Vagina (tissue), 2 donors: Measurements from ENCODE around the gene CD320.

Experiments used
- POLR2A ChIP-seq, 2 donors: fragments of 450-650 bp; IDR thresholded peaks; one replicate each; pipeline ENCODE4 v1.6.1; 2017; ENCODE audit warnings: antibody characterized with exemption in 2 of 2, mild to moderate bottlenecking in 2 of 2, moderate library complexity in 2 of 2
- POLR2AphosphoS5 ChIP-seq, 2 donors: sonication (generic); formaldehyde crosslinking; IDR thresholded peaks; one replicate each; pipeline ENCODE4 v1.9.0; 2017; ENCODE audit warnings: antibody characterized with exemption in 2 of 2, mild to moderate bottlenecking in 2 of 2, low read depth in 1 of 2; ENCODE audit not compliant: insufficient read depth in 1 of 2
- TF ChIP-seq, protein P1 (sequence below), 3 experiments: fragments of 450-650 bp in 2 of 3; fragments of 200-600 bp in 1 of 3; sonication (generic) in 1 of 3; IDR thresholded peaks; one replicate each; pipeline ENCODE4 v1.5.1; 2017 to 2019; ENCODE audit warnings: antibody characterized with exemption in 3 of 3, mild to moderate bottlenecking in 2 of 3, moderate library complexity in 2 of 3

DNA sequence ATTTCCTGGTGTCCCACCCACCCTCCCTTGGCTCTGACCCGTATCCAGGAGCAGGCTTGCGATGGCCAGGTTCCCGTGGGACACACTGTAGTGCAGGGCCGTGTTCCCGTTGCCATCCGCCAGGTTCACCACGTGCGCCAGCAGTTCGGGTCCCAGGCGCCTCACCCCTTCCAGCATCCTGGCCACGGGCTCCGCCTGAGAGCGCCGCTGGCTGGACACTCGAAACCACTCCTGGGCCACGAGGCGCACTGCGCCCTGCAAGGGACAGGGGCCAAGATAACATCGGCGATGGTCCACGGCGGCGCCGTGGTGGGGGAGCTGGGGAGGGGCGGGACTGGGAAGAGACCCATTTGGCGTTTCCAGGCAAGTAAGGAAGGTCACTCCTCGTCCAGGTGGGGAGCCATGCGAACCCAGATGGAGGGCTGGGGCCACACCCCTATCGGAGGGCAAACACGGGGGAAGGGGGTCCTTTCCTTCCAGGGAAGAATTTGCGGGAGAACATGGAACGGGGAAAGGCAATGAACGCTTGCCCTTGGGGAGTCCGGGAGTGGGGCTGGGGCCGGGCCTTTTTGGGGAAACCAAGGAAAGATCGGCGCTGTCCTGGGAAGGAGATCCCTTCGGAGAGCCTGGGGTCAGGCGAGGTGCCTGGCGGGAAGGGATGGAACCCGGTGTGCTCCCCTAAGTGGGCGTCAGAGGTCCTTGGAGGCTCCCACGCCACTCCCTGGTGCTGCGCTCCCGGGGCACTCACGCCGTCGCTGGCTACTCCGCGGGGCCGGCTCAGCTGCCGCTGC, 25.0 kb upstream of the CD320 start:
- TF ChIP-seq, protein P1, sequence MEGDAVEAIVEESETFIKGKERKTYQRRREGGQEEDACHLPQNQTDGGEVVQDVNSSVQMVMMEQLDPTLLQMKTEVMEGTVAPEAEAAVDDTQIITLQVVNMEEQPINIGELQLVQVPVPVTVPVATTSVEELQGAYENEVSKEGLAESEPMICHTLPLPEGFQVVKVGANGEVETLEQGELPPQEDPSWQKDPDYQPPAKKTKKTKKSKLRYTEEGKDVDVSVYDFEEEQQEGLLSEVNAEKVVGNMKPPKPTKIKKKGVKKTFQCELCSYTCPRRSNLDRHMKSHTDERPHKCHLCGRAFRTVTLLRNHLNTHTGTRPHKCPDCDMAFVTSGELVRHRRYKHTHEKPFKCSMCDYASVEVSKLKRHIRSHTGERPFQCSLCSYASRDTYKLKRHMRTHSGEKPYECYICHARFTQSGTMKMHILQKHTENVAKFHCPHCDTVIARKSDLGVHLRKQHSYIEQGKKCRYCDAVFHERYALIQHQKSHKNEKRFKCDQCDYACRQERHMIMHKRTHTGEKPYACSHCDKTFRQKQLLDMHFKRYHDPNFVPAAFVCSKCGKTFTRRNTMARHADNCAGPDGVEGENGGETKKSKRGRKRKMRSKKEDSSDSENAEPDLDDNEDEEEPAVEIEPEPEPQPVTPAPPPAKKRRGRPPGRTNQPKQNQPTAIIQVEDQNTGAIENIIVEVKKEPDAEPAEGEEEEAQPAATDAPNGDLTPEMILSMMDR (IDR thresholded peaks at IDR 0.05) = no peak
- TF ChIP-seq POLR2A (IDR thresholded peaks at IDR 0.05) (no peak), POLR2AphosphoS5 (IDR thresholded peaks at IDR 0.05; ENCODE audit: insufficient read depth in 1 of 2, low read depth in 1 of 2) (no peak)
